Astrocyte (in vitro differentiated cells and primary cell): Measurements from ENCODE around the gene ZC3HAV1.

Experiments
- CTCF ChIP-seq: IDR thresholded peaks from 2 replicates; pipeline ENCODE4 v1.5.1; 2011; ENCODE audit warnings: low read depth, mild to moderate bottlenecking, inconsistent platforms, low read length, moderate library complexity; ENCODE audit not compliant: insufficient read depth
- EZH2 ChIP-seq: IDR thresholded peaks from 2 replicates; pipeline ENCODE4 v1.6.1; 2012; ENCODE audit warnings: mild to moderate bottlenecking, low read length, inconsistent platforms; ENCODE audit not compliant: insufficient read depth

GRCh38 chr7:139114585-139114984 is 5.1 kb upstream of the ZC3HAV1 start:
- TF ChIP-seq CTCF (no peak), EZH2 (no peak)
